ENCODE data around the gene INSIG1.

Gene INSIG1

GRCh38 chr7:155286686-155287085 lies 11.0 kb upstream of the INSIG1 start:
- no peak for DNase-seq

- DNase-seq, result no peak
These were observed 10.3 kb upstream of the INSIG1 start for GRCh38 chr7:155287284-155287935.

GRCh38 chr7:155288055-155288454 lies 9.6 kb upstream of the INSIG1 start:
- DNase-seq, result no peak

- no peak for DNase-seq
These were observed 8.6 kb upstream of the INSIG1 start for GRCh38 chr7:155289107-155289506.

GRCh38 chr7:155289949-155290501 lies 7.7 kb upstream of the INSIG1 start:
- DNase-seq, result no peak

GRCh38 chr7:155291045-155291530 lies 6.6 kb upstream of the INSIG1 start:
- DNase-seq, result no peak

- no peak for DNase-seq
These were observed 5.9 kb upstream of the INSIG1 start for GRCh38 chr7:155291729-155292128.

- no peak for DNase-seq
These were observed 4.9 kb upstream of the INSIG1 start for GRCh38 chr7:155292680-155293226.

- no peak for DNase-seq
These were observed 3.8 kb upstream of the INSIG1 start for GRCh38 chr7:155293721-155294510.

GRCh38 chr7:155294511-155294778 lies 3.2 kb upstream of the INSIG1 start:
- DNase-seq, result no peak

GRCh38 chr7:155295511-155295910 lies 2.2 kb upstream of the INSIG1 start:
- DNase-seq, result no peak

- no peak for DNase-seq
These were observed 1.5 kb upstream of the INSIG1 start for GRCh38 chr7:155296006-155296787.

GRCh38 chr7:155296788-155297516 lies 726 bp upstream of the INSIG1 start:
- peak; percentile 66 to 81 (median 72) for DNase-seq

- DNase-seq, result no peak
These were observed 683 bp downstream of the INSIG1 start for GRCh38 chr7:155298288-155298833.

GRCh38 chr7:155298834-155299534 lies 1.3 kb downstream of the INSIG1 start:
- DNase-seq, result peak; percentile 74 to 94 (median 88)

- DNase-seq, result no peak
These were observed 2.0 kb downstream of the INSIG1 start for GRCh38 chr7:155299535-155300202.

- no peak for DNase-seq
These were observed 3.2 kb downstream of the INSIG1 start for GRCh38 chr7:155300641-155301452.

- DNase-seq, result no peak
These were observed 5.4 kb downstream of the INSIG1 start for GRCh38 chr7:155303039-155303593.

- no peak for DNase-seq
These were observed 6.2 kb downstream of the INSIG1 start for GRCh38 chr7:155303897-155304296.
